GM12891 (cell line): ENCODE data around the gene OXSM.
A peak's percentile ranks its signal among the peaks of the same experiment; 100 is the strongest.

ENCODE experiments used
- DNase-seq: peaks from one replicate; pipeline ENCODE4 v3.0.0; 2011; ENCODE audit warnings: low spot score; ENCODE audit not compliant: insufficient read length
- FAIRE-seq: peaks from 2 replicates; lab custom pipeline; 2011; peaks lifted over from hg19 to GRCh38; lab: Jason Lieb, UNC
- PAX5 ChIP-seq: IDR thresholded peaks from 2 replicates; pipeline ENCODE4 v1.6.1; 2011; ENCODE audit warnings: low read length, moderate library complexity, mild to moderate bottlenecking; ENCODE audit not compliant: insufficient read depth, severe bottlenecking
- POLR2A ChIP-seq: IDR thresholded peaks from 2 replicates; pipeline ENCODE4 v1.6.1; 2011; ENCODE audit warnings: low read depth, low read length, control low read depth
- POLR2AphosphoS5 ChIP-seq: IDR thresholded peaks from 2 replicates; pipeline ENCODE4 v1.6.1; 2011; ENCODE audit warnings: low read depth, low read length, control low read depth
- POU2F2 ChIP-seq: IDR thresholded peaks from 2 replicates; pipeline ENCODE4 v1.6.1; 2011; ENCODE audit warnings: low read depth, mild to moderate bottlenecking, control low read depth, low read length, moderate library complexity
- SPI1 ChIP-seq: IDR thresholded peaks from 2 replicates; pipeline ENCODE4 v1.6.1; 2011; ENCODE audit warnings: low read depth, low read length, control low read depth
- TAF1 ChIP-seq: IDR thresholded peaks from 2 replicates; pipeline ENCODE4 v1.6.1; 2011; ENCODE audit warnings: low read depth, low read length, control low read depth

OXSM gene

GRCh38 chr3:25821746-25822573, 32.1 kb downstream of the OXSM start:
- FAIRE-seq: no peak
- DNase-seq: no peak
- TF ChIP-seq TAF1: no peak

GRCh38 chr3:25823314-25823713, 33.4 kb downstream of the OXSM start:
- FAIRE-seq (no peak), DNase-seq (no peak)
- no peak for TF ChIP-seq PAX5
- TF ChIP-seq TAF1: no peak
- no peak for TF ChIP-seq POLR2AphosphoS5
- no peak for TF ChIP-seq POLR2A
- TF ChIP-seq SPI1: no peak
- no peak for TF ChIP-seq POU2F2

DNA sequence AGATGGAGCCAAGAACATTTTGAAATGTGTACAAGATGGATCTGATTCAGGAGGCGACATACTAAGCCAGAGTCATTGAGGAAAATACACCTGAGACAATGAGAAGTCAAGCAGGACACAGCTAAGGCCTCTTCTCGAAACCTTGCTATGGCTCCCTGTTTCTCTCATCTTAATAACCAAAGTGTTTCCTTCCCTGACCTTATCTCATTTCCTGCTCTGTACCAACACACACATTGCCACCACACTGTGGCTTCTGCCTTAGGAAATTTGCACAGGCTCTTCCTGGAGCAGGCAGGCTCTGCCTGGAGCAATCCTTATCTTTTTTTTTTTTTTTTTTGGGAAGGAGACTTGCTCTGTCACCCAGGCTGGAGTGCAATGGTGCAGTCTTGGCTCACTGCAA, 36.6 kb downstream of the OXSM start:
- TF ChIP-seq POLR2A: no peak
- TF ChIP-seq PAX5: no peak
- TF ChIP-seq SPI1: no peak
- TF ChIP-seq POU2F2: no peak
- TF ChIP-seq POLR2AphosphoS5: no peak
- no peak for TF ChIP-seq TAF1
- DNase-seq (no peak), FAIRE-seq (no peak)

DNA sequence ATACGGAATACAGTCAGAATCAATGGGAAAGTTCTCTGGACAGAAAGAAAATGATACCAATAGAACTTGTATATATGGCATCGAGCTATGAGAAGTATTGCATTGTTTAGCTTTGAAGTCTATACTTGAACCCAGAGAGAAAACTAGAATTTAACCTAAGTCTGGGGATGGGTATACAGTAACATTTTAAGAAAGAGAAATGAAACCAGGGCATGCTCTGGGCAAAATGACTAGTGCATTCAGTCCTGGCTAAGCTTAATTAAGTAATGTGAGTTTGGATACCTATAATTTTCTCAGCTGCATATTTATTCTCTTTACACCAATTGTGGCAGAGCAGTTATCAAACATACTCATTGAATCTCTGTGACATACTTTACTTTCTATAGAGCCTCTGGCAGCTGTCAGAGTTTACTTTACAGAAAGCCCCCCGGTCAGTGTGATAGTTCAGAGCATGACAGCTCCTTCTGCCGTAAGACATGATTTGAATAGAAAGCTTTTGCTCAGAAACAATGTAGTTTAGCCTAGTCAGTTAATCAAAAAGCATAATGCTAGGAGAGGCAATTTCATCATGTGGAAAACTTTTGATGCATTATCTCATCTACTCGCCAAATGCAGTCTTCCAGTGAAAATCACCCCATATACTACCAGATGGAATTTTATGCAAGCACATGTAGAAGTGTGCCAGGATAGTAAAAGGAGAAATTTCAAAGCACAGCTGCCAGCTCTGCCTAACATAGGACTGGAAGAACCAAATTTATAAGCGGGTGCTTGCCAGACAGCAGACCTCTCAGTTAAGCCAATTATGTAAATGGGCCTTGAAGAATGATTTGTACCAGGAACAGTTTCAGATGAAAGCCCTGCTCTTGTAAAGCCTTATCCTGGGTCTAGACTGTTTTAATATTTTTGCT, 40.7 kb downstream of the OXSM start:
- TF ChIP-seq POU2F2: no peak
- no peak for TF ChIP-seq POLR2AphosphoS5
- no peak for TF ChIP-seq PAX5
- TF ChIP-seq SPI1: peak; percentile 22; the same call in 1 of the 2 replicates
- FAIRE-seq (peak; percentile 9), DNase-seq (no peak)

DNA sequence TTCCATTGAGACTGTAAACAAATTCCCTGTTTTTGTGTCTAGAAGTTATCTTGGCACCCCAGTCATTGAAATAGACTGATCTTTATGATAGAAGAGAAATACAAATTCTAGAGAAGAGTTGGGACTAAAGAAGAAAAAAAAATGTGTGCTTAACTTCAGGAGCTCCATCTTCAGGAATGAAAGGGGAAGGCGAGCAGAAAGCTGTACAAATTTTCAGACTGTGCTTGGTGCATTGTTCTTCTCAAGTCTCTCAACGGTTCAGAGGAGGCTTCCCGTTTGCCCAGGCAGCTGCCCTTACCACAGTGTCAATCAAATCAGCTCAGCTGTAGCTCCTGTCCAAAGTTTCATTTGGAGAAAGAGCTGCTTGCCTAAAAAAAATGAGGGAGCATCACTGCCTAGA, 41.7 kb downstream of the OXSM start:
- TF ChIP-seq TAF1: no peak
- no peak for TF ChIP-seq PAX5
- TF ChIP-seq POLR2AphosphoS5: no peak
- TF ChIP-seq POU2F2: no peak
- no peak for TF ChIP-seq SPI1
- no peak for TF ChIP-seq POLR2A
- FAIRE-seq (peak; percentile 76), DNase-seq (no peak)

DNA sequence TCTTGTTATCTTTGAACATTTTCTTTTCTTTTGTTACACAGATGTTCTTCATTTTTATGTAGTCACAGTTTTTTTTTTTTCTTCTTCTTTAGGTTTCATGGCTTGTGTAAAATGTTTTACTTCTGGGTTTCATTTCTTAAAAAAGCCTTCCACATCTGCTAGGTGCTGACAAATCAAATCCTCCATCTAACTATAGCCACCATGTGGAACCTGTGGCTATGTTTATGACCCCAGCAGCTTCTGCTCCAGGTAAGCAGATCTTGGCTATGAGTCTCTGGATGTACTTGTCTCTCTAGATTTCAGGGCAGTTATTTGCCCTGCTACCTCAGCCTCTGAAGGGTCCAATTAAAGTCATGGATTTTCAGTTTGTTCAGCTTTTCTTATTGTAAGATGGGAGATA, 44.5 kb downstream of the OXSM start:
- TF ChIP-seq TAF1: no peak
- TF ChIP-seq POLR2A: no peak
- TF ChIP-seq POLR2AphosphoS5: no peak
- no peak for TF ChIP-seq POU2F2
- no peak for TF ChIP-seq SPI1
- TF ChIP-seq PAX5: no peak
- FAIRE-seq (peak; percentile 70), DNase-seq (no peak)

DNA sequence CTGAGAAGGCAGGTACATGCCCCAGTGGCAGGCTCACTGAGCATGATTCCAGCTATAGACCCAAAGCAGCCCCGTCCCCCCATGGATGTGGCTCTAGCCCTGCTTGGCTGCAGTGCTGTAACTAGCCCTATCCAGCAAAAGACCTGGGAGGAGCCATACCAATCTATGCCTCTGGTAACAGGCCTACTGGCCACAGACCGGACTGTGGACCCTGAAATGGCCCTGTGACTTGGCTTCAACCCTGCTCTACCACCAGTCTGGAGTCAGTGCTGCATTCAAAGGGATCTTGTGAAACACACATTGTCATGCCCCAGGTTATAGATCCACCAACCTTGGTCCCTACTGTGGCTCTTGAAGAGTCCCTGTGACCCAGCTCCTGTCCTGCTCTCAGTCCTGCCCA, 46.7 kb downstream of the OXSM start:
- FAIRE-seq: no peak

GRCh38 chr3:25837038-25837437, 47.1 kb downstream of the OXSM start:
- TF ChIP-seq PAX5 (no peak), SPI1 (no peak), POU2F2 (no peak), TAF1 (no peak), POLR2AphosphoS5 (no peak), POLR2A (no peak)
- no peak for FAIRE-seq
- DNase-seq: no peak

More for the DNA sequence above, 46.7 kb downstream of the OXSM start:
- no peak for DNase-seq
- TF ChIP-seq POU2F2: no peak
- TF ChIP-seq PAX5: no peak
- TF ChIP-seq POLR2A: no peak
- TF ChIP-seq SPI1: no peak
- no peak for TF ChIP-seq TAF1
- TF ChIP-seq POLR2AphosphoS5: no peak

DNA sequence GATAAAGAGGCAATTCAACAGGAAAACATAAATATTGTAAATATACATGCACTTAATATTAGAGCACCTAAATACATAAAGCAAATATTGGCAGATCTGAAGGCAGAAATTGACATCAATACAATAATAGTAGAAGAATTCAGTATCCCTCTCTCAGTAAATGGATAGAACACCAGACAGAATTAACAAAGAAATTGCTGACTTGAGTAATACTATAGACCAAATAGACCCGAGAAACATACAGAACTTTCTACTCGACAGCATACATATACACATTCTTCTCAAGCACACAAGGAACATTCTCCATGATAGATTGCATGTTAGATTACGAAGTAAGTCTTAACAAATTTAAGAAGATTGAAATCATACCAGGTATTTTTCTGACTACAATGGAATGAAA, 50.2 kb downstream of the OXSM start:
- DNase-seq (no peak), FAIRE-seq (no peak)
- TF ChIP-seq TAF1 (no peak), POU2F2 (no peak), POLR2A (no peak), SPI1 (no peak), POLR2AphosphoS5 (no peak), PAX5 (no peak)

- TF ChIP-seq PAX5: no peak
- TF ChIP-seq POU2F2: no peak
- TF ChIP-seq SPI1: no peak
- FAIRE-seq (no peak), DNase-seq (no peak)
Measured at GRCh38 chr3:25843332-25843731, 53.4 kb downstream of the OXSM start.
